DMS 273 (cell line): ENCODE measurements around the gene RALGAPB.
A peak's percentile ranks its signal among the peaks of the same experiment; 100 is the strongest.

Experiments used
- DNase-seq: peaks from one replicate; lab custom pipeline; 2025; ENCODE audit not compliant: unreplicated experiment; lab: John Stamatoyannopoulos, UW

The RALGAPB gene

DNA sequence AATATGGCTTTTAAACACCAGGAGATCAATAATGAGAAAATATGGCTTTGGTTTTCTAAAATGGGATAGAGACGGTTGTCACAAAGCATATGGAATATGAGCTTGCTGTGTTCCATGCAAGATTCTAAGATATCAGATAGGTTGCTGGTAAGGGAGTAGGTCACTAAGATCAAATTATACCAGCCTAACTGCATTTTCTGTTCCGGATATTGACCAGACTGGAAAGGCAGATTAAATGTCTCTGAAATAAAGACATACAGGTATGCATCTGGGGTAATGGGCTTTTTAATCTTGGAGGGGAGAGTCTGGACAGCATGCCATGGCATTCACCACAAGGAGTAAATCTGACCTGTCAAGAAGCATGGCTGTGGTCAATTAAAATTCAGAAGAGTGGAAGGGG, 73.1 kb downstream of the RALGAPB start:
- no peak for DNase-seq

DNA sequence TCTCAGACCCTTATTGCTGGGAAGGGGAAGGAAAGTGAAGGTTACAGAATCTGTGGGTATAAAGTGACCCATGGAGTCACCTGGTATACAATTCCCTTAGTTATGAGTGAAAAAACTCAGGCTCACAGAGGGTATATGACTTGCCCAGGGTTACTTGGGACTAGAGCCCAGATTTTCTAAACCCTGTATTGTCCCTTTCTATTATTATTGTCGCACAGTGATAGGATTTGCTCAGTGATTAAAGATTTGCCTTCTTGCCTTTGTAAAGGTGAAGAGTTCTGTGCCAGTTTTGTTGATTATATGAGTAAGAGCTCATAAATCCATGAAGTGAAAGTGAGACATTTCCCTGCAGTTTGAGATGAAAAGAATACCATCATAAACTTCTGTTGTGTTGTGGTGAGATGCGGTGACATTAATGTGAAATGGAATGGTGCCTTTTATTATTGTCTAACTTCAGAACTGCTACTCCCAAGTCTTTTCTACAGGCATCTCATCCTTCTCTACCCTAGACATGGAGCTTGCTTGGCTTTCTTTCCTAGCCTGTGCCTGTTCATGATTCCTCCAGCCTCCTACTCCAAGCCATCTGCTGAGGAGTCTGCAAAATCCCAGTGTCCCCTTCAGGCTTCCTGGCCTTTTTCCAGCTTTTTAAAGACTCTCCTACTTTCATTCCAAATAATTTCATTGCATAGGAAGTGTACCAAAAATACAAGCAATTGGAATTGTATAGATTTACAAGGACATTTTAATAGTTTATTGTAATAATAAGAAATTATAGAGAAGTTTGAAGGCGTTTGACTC, 74.8 kb downstream of the RALGAPB start:
- no peak for DNase-seq

DNA sequence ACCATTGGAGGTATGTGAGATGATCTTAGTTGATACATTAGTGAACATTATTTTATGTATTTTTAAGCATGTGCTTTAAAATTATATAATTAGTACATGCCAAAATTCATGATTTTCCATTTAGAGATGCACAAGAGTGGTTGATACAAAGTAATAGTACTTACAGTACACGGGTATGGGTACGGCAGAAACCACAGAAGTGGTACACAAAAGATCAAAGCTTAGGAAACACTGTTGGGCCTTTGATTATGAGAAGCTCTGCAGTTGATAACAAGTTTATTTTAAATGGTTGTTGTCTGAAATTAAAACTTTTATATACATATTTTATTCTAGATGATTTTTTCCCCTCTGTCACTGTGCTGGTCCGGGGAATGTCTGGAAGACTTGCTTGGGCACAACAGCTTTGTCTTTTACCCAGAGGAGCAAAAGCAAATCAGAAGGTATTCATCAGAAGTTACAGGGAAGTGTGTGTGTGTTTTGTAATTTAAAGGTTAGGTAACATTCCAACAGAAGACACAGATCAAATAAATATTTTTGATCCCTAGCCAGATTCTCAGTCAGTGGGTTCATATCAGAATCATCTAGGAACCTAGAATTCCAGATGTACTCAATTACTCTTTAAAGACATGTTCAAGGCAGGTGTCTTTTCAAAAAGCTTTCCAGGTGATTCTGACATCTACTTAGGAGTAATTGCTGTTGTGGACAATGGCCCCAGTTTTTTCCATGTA, 75.9 kb downstream of the RALGAPB start:
- DNase-seq: no peak

DNA sequence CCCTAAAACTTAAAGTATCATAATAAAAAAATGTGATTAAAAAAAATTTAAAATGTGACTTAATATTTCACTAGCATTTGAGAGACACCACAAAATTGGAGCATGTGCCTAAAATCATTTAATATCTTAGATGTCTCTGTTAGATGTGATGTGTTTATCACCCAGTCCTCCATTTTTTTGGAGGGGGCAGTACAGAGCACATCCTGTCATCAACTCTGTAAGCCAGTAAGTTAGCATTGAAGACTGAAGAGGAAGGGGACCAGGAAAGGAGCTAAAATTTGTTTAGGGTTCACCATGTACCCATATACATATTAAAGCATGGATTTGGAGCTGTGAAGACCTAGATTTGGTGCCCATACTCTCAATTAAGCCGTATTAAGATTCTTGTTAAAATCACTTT, 77.6 kb downstream of the RALGAPB start:
- DNase-seq: peak; percentile 16

DNA sequence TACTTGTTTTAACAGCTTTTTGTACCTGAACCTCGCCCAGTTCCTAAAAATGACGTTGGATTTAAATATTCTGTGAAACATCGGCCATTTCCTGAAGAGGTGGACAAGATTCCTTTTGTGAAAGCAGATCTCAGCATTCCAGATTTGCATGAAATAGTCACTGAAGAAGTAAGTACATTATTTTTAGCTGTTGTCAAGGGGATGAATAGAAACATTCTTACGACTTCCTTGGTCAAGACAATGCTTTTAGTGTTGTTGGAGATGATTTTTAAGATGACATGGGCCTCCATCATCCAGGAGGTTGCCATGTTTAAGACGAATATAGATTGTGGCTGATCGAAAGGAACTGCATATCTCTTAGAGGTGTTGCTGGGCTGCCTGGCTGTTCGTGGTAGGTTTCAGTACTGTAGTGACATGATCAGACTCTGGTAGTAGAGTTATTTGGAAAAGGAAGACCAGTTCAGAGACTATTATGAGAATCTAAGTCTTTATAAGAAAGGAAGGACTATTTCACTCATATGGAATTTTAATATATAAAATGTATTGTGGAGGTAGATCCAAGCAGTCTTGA, 78.5 kb downstream of the RALGAPB start:
- no peak for DNase-seq

DNA sequence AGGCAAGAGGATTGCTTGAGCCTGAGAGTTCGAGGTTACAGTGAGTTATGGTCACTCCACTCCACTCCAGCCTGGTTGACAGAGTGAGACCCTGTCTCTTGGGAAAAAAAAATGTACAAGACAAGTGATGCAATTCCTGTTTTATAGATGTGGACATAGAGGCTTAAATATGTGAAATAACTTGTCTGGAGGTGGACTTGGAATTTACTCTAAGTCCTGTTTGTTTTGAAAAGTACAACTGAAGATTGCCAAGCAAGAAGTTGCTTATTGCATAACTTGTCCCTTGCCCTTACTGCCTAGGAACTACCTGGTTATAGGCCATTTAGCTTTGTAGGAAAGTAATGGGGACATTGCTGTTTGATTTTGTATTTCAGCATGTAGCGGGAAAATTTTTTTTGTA, 82.3 kb downstream of the RALGAPB start:
- no peak for DNase-seq

DNA sequence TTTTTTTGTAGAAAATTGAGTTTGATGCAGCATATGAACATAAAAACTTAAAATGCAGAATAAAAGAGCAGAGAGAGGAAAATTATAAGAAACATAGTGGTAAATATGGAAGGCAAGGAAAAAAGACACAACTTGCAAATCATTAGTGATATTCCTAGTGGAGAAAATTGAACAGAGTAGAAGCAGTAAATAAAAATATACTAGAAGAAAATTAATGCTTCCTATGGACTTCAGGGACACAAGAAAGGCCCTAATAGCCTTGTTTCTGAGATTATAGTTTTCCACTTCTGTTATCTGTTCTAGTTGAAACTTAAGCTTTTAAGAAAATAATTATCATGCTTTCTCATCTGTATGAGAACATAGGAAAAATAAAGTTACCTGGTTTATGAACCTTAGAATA, 82.8 kb downstream of the RALGAPB start:
- DNase-seq: no peak

DNA sequence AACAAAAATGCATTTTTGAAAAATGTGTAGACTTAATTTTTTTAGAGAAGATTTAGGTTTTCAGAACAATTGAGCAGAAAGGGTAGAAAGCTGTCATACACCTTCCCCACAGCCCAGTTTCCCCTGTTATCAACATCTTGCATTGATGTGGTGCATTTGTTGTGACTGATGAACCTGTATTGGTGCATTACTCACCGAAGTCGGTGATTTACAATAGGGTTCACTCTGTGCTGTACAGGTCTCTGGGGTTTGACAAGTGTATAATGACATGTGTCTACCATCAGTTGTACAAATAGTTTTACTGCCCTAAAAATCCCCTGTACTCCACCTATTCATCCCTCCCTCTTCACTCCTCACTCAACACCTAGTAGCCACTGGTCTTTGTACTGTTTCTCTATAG, 84.5 kb downstream of the RALGAPB start:
- DNase-seq: no peak

DNA sequence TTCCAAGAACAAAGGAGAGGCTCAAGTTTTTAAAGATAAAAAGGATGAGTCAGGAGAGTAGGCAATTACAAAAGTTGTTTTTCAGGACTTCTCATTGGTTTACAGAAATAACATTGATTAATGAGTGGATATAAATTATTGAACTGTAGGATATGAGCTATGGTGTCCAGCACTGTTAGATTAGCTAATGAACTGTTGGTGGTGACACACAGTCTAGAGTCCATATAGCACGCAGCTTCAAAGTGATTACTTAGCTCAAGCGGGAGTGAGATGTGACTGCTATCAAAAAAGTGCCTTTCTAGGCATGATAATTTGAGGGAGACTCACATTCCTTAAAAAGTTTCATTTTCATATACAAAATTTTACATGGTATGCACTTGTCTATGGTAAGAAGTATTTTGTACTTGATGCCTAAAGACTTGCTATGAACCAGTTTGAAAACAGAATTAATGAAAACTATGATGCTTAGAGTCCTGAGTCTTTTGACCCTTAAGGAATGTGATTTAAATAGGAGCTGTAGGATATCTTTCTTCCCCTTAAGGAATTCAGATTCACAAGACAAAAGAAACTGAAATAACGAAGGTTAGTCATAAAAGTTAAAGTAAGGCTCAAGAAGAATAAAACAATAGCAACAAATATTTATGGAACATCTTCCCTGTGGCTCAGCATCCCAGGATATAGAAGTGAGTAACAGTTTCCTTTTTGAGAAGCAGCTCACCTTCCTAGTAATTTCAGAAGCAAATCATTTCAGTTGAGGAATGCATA, 86.1 kb downstream of the RALGAPB start:
- no peak for DNase-seq

DNA sequence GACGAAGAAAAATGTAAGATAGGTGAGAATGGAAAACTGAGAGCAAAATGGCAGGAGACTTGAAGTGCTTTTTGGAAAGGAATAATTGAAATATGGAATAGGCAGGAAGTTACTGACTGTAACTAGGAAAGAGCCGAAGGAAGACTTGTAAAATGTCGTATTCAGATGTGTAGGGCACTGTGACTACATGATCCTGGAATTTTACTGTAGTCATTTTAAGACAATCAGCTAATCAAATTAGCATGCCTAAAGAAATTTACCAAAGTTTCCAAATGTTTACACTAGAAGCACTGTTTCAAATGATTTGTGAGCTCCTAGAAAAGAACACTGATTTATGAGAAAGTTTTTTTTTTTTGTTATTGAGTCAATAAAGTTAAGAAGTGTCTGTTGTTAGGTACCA, 87.1 kb downstream of the RALGAPB start:
- DNase-seq: no peak

DNA sequence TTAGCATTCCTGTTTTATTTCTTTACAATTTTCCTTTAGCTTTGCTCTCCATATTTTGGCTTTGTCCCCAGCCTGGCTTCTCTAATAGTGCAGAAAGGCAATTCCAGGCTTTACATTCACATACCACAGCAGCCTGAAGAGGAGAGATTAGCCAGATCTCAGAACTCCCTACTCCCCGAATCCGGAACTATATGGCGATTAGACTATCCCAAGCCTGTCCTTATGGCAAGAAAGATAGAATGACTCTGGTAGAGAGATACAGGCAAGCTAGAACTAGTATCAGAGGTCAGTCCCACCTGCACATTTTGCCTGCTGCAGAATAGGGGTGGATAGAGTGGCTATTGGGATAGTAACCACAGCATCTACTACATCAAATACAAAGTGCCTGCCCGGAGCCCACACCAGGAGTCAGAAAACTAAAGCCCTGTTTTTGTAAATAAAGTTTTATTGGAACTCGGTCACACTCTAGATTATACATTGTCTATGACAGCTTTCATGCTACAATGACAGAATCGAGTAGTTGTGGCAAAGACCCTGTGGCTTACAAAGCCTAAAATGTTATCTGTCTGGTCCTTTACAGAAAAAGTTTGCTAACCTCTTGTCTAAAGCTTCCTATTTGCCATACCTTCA, 91.3 kb downstream of the RALGAPB start:
- DNase-seq: no peak

DNA sequence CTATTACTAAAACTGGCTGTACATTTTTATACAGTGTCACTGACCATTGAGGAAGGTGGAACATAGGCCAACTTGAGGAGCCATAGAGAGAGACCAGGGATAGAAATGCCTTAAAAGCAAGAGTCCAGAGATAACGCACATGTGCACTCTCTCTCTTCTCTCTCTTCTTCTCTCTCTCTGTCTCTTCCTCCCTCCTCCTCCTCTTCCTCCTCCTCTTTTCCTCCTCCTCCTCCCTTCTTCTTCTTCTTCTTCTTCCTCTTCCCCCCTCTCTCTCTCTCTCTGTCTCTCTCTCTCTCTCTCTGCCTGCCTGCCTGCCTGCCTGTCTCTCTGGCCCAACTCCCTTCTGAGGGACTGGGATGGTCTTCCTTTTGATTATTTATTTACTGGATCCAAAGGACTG, 92.0 kb downstream of the RALGAPB start:
- DNase-seq: no peak

DNA sequence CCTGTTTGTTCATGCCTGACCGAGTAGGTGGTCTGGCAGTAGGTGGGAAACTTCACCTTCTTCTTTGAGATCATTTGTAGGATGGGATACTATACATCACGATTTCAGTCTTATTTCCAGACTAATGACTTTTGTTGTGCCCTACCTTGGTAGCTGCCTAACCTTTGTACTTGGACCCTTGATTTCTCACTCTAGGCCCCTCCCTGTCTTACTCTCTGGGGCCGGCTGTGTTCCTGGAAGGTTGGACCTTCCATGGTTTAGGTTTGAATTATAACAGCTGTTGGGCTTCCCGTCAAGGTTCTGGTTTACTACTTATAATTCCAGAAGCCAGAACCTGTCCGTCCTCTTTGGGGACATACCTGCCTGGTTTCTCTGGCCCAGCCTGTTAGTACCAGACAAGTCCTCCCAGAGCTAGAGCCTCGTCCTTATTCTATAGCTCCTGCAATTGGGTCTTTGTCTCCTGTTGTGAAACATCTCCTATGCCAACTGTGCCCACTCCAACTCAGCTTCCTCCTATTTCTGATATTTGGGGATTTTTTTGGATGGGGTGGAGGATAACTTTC, 93.5 kb downstream of the RALGAPB start:
- DNase-seq: no peak

DNA sequence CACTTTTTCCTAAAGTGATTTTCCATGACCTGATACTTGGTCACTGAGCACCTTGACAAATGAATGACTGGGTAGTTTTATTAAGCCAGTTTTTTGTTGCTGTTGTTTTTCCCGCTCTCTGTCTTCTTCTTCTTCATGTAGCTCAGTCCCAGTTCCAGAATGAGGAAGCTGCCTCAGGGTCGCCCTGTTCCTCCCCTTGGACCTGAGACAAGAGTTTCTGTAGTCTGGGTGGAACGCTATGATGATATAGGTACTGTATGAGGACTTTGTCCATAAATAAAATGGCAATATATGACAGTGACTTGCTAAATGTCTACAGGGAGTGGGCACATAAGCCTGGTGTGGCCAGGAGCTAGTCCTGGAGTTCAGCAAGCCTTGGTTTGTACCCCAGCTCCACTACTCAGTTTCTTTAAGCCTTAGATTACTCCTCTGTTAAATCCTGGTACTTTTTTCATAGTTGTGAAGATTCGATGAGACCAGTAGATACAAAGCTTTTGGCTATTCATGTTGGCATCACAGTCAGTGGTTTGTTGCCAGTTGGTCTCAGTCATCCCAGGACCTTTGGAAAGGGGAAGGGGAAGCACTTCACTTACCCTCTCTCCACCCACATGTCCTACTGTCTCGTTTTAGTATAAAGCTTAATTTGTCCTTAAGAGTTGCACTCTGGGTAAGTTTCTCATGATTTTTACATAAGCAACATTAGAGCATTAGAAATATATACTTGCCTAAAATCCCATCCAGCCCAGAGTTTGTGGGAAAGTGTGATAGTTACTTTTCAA, 97.3 kb downstream of the RALGAPB start:
- DNase-seq: no peak

DNA sequence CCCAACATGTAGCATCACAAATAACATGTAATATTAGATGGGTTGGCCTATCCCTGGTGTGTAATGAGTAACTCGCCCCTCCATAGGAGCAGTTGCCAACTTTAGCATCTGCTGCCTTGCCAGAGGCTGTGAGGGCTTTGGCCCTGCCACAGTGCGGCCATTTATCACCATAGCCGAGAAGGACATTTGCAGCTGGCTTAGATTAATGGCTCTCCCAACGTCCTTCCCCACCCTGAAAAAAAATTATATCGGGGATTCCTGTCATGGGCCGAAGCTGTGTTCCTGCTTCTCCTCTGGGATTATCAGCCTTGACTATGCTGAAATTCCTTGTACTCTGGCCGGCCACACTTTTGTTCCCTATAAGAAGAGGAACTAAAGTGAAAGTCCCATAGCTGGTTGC, 100.8 kb downstream of the RALGAPB start:
- DNase-seq: peak; percentile 8

DNA sequence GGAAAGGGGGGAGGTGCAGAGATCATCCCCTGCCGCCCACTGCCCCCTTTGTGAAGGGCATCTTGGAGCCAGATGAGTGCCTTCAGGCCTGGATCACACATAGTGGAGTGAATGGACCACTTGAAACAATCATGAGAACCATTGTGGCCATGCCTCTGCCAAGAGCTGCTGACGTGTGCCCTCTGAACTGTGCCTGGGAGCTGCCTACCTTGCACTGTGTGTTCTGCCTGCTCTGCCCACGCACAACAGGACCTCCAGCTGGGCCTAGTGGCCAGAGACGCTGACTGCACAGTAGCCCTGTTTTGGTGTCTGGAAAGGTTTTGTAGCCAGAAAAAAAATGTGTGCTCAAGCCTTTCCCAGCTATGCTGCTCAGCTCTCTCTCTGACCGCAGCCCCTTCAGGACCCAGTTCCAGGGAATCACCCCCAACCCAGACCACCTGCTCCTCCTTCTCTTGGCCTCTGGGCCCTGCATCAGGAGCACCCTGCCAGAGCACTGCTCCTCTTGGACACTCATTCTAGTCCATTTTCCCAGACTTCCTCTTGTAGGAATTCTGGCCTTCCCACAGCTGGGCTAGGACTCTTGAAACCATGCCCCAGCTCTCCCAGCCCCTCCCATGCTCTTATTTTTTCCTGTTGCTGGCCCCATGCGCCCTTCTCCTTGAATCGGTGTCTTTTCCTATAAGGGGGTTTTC, 106.7 kb downstream of the RALGAPB start:
- DNase-seq: no peak

DNA sequence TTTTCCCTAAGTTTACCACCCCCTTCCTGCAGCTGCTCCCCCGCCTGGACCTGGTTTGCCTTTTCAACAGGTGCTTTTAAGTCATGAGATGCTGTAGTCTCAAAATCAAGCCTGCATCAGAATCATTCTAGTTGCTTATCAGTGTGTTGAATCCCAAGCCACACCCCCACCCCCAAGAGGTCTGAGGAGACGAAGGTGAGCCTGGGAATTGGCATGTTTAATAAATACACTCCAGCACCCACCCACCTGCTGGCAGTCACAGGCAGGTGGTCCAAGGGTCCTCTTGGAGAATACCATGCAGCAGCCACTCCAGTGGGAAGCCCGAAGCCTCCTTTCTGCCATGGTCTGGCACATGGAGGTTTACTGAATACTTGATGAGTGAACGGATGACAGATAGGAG, 107.3 kb downstream of the RALGAPB start:
- DNase-seq: no peak

DNA sequence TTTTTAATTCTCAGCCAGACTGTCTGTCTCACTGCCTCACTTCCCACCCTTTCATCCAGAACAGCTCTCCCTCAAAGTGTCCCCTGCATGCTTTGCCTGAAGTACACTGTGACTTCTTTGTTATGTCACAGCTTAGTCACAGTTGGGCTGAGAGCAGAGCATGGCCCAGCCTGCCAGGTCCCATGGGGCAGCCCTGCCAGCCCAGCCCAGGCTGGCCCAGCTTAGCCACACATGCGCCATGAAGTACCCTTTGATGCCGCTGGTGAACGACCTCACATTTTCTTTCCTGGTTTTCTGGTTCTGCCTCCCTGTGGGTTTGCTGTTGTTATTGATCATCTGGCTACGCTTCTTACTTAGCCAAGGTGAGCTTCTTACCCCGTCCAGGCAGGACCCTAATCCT, 108.4 kb downstream of the RALGAPB start, which contains the start of gene ADIG:
ADIG (plus strand) TSS at position 185 of the 400 bp plus-strand sequence; CDS start at position 239, 54 bp downstream.
- peak; percentile 20 for DNase-seq

DNA sequence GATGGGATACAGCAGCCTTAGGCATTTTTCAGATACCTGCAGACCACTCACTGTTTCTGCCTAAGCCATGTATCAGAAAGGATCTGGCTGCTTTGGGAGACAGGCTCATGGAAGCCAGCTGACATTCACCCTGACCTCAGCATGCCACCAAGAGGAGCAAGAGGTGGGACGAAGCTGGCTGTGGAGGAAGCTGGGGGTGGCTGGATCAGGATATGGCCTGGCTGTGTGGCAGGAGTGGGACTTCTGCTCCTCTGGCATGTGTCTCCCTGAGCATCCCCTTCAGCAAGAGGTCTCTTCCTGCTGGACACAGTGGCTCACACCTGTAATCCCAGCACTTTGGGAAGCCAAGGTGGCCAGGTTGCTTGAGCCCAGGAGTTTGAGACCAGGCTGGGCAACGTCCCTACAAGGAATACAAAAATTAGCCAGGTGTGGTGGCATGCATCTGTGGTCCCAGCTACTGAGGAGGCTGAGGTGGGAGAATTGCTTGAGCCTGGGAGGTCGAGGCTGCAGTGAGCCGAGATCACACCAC, 109.3 kb downstream of the RALGAPB start:
- no peak for DNase-seq
